Prostate gland (tissue), 2 donors: Measurements from ENCODE around the gene OR51I2.

Experiments
- CTCF ChIP-seq, 4 experiments: fragments of 200-600 bp in 2 of 4; fragments of 450-650 bp in 2 of 4; sonication (generic) in 2 of 4; IDR thresholded peaks; 1 replicate in 3 of 4; 2 replicates in 1 of 4; pipeline ENCODE4 v1.5.1; 2016 to 2019; ENCODE audit warnings: antibody characterized with exemption in 4 of 4, mild to moderate bottlenecking in 2 of 4, moderate library complexity in 2 of 4
- POLR2A ChIP-seq: fragments of 450-650 bp; IDR thresholded peaks from one replicate; pipeline ENCODE4 v1.6.1; 2016; ENCODE audit warnings: antibody characterized with exemption, mild to moderate bottlenecking
- POLR2AphosphoS5 ChIP-seq: sonication (generic); formaldehyde crosslinking; IDR thresholded peaks from one replicate; pipeline ENCODE4 v1.6.1; 2017; ENCODE audit warnings: antibody characterized with exemption

GRCh38 chr11:5488385-5488784 is 39.3 kb downstream of the OR51I2 start, which contains the start of gene OR52D1:
- TF ChIP-seq CTCF (IDR thresholded peaks at IDR 0.05) (no peak), POLR2A (no peak), POLR2AphosphoS5 (no peak)
